Ishikawa (cell line): Measurements from ENCODE around the gene WFDC8.

Experiments
- CEBPB ChIP-seq: IDR thresholded peaks from 2 replicates; pipeline ENCODE4 v1.6.1; 2012
- CREB1 ChIP-seq: IDR thresholded peaks from 2 replicates; pipeline ENCODE4 v1.6.1; 2012; ENCODE audit warnings: low read depth
- EGR1 ChIP-seq: IDR thresholded peaks from 2 replicates; pipeline ENCODE4 v1.6.1; 2012
- EP300 ChIP-seq: IDR thresholded peaks from 2 replicates; pipeline ENCODE4 v1.6.1; 2012; ENCODE audit warnings: borderline replicate concordance
- FOXM1 ChIP-seq: IDR thresholded peaks from 2 replicates; pipeline ENCODE4 v1.6.1; 2012; ENCODE audit warnings: low read depth, borderline replicate concordance
- MAX ChIP-seq: IDR thresholded peaks from 2 replicates; pipeline ENCODE4 v1.6.1; 2012
- NFIC ChIP-seq: IDR thresholded peaks from 2 replicates; pipeline ENCODE4 v1.6.1; 2012
- RAD21 ChIP-seq: IDR thresholded peaks from 2 replicates; pipeline ENCODE4 v1.6.1; 2012; ENCODE audit warnings: low read depth
- REST ChIP-seq: IDR thresholded peaks from 2 replicates; pipeline ENCODE4 v1.6.1; 2012; ENCODE audit warnings: low read depth, mild to moderate bottlenecking
- TAF1 ChIP-seq: IDR thresholded peaks from 2 replicates; pipeline ENCODE4 v1.6.1; 2012; ENCODE audit warnings: low read depth, mild to moderate bottlenecking
- TCF12 ChIP-seq: IDR thresholded peaks from 2 replicates; pipeline ENCODE4 v1.6.1; 2012; ENCODE audit warnings: low read depth
- TEAD4 ChIP-seq: IDR thresholded peaks from 2 replicates; pipeline ENCODE4 v1.6.1; 2012
- USF1 ChIP-seq: IDR thresholded peaks from 2 replicates; pipeline ENCODE4 v1.6.1; 2012
- YY1 ChIP-seq: IDR thresholded peaks from 2 replicates; pipeline ENCODE4 v1.6.1; 2012; ENCODE audit warnings: low read depth
- ZBTB7A ChIP-seq: IDR thresholded peaks from 2 replicates; pipeline ENCODE4 v1.6.1; 2012; ENCODE audit warnings: low read depth

Gene WFDC8

GRCh38 chr20:45579184-45579583 is at the start of gene WFDC8:
Gene WFDC8 (minus strand): TSS chr20:45579284. CDS start chr20:45579247, 37 bp downstream.
- TF ChIP-seq YY1 (no peak), RAD21 (no peak), CREB1 (no peak), TCF12 (no peak), EP300 (no peak), TAF1 (no peak), ZBTB7A (no peak), CEBPB (no peak), REST (no peak), MAX (no peak), EGR1 (no peak), FOXM1 (no peak), NFIC (no peak)

GRCh38 chr20:45626540-45626939 is 47.5 kb upstream of the WFDC8 start:
- no peak for TF ChIP-seq NFIC
- TF ChIP-seq FOXM1, result no peak
- no peak for TF ChIP-seq EGR1
- no peak for TF ChIP-seq YY1
- TF ChIP-seq EP300, result no peak
- no peak for TF ChIP-seq CREB1
- TF ChIP-seq RAD21, result no peak
- no peak for TF ChIP-seq TCF12
- no peak for TF ChIP-seq MAX
- no peak for TF ChIP-seq REST
- no peak for TF ChIP-seq ZBTB7A
- no peak for TF ChIP-seq CEBPB
- TF ChIP-seq TAF1, result no peak
- no peak for TF ChIP-seq USF1
- TF ChIP-seq TEAD4, result no peak

- no peak for TF ChIP-seq REST
- no peak for TF ChIP-seq FOXM1
- no peak for TF ChIP-seq EGR1
- no peak for TF ChIP-seq TAF1
- no peak for TF ChIP-seq RAD21
- no peak for TF ChIP-seq NFIC
- no peak for TF ChIP-seq CREB1
- no peak for TF ChIP-seq USF1
- no peak for TF ChIP-seq YY1
Measured at GRCh38 chr20:45621593-45621992, 42.5 kb upstream of the WFDC8 start.

- no peak for TF ChIP-seq REST
- no peak for TF ChIP-seq USF1
Measured at GRCh38 chr20:45617591-45617990, 38.5 kb upstream of the WFDC8 start.
